Fibroblast of lung (primary cell): Measurements from ENCODE around the gene CORO2A.

Experiments used
- CTCF ChIP-seq, 2 donors: IDR thresholded peaks in 1 of 2; conservative IDR thresholded peaks in 1 of 2; 1 replicate in 1 of 2; 2 replicates in 1 of 2; pipeline ENCODE4 v1.5.1; 2011 to 2012; ENCODE audit warnings: low read length in 2 of 2, control low read depth in 1 of 2, inconsistent platforms in 1 of 2, low read depth in 1 of 2, mild to moderate bottlenecking in 1 of 2
- EZH2 ChIP-seq: IDR thresholded peaks from 2 replicates; pipeline ENCODE4 v1.5.1; 2012; ENCODE audit warnings: low read length, control low read depth, mild to moderate bottlenecking; ENCODE audit errors: missing control alignments

GRCh38 chr9:98192503-98193335 lies at the start of gene CORO2A:
- TF ChIP-seq CTCF (conservative IDR thresholded peaks at IDR 0.05 in 1 of 2, IDR thresholded peaks at IDR 0.05 in 1 of 2; ENCODE audit: low read depth in 1 of 2, low read length in 2 of 2): peak; percentile 34 to 57
- no peak for TF ChIP-seq EZH2
